CD4-positive, alpha-beta memory T cell (primary cell): ENCODE measurements around the gene UBE2I. TPM values are rescaled to one million over a fixed set of nuclear protein-coding genes. Genes with fewer than 3 reads are reported as not detected.

Source experiments
- CTCF ChIA-PET: fragments of 350-600 bp; sonication (Branson Sonifier 250); formaldehyde crosslinking; loops from one replicate; lab custom pipeline; 2021; ENCODE audit warnings: inconsistent platforms; ENCODE audit not compliant: partially characterized antibody; lab: Charles Lee
- POLR2A ChIA-PET: fragments of 350-600 bp; sonication (Branson Sonifier 250); formaldehyde crosslinking; loops from one replicate; lab custom pipeline; 2021; ENCODE audit not compliant: partially characterized antibody; lab: Charles Lee
- DNase-seq, 5 donors: peaks; one replicate each; pipeline versions ENCODE4 v3.0.0 to v3.0.0-alpha.2; 2020 to 2022; ENCODE audit warnings: mixed read lengths in 1 of 5
- H3K27ac ChIP-seq: one replicate; pipeline ENCODE4 v1.7.0; 2013; ENCODE audit warnings: low read depth, low read length
- H3K27me3 ChIP-seq: 2 replicates; pipeline ENCODE4 v1.7.0; 2013; ENCODE audit warnings: mild to moderate bottlenecking, low read length, moderate library complexity; ENCODE audit not compliant: insufficient read depth
- H3K36me3 ChIP-seq: 2 replicates; pipeline ENCODE4 v1.7.0; 2013; ENCODE audit warnings: mild to moderate bottlenecking, low read length, moderate library complexity; ENCODE audit not compliant: insufficient read depth
- H3K4me1 ChIP-seq: 2 replicates; pipeline ENCODE4 v1.7.0; 2013; ENCODE audit warnings: mild to moderate bottlenecking, low read length, moderate library complexity; ENCODE audit not compliant: insufficient read depth
- H3K4me3 ChIP-seq, 2 donors: one replicate each; pipeline ENCODE4 v1.7.0; 2013; ENCODE audit warnings: low read length in 2 of 2, mild to moderate bottlenecking in 1 of 2
- H3K9me3 ChIP-seq, 2 donors: one replicate each; pipeline ENCODE4 v1.7.0; 2013; ENCODE audit warnings: low read length in 2 of 2, control low read depth in 1 of 2; ENCODE audit not compliant: control insufficient read depth in 1 of 2
- H3K27ac Mint-ChIP-seq, 7 donors: one replicate each; pipeline ENCODE4 v1.8.0; 2020 to 2021; ENCODE audit warnings: mixed read lengths in 7 of 7, mild to moderate bottlenecking in 6 of 7, inconsistent platforms in 3 of 7, moderate library complexity in 3 of 7
- H3K27me3 Mint-ChIP-seq, 2 donors: one replicate each; pipeline ENCODE4 v1.8.0; 2020 to 2021; ENCODE audit warnings: mixed read lengths in 2 of 2
- H3K36me3 Mint-ChIP-seq, 2 donors: one replicate each; pipeline ENCODE4 v1.8.0; 2020 to 2021; ENCODE audit warnings: mixed read lengths in 2 of 2, inconsistent platforms in 1 of 2, mild to moderate bottlenecking in 1 of 2
- H3K4me1 Mint-ChIP-seq, 4 donors: one replicate each; pipeline ENCODE4 v1.8.0; 2020 to 2021; ENCODE audit warnings: mixed read lengths in 4 of 4, mild to moderate bottlenecking in 1 of 4
- H3K4me3 Mint-ChIP-seq, 8 donors: one replicate each; pipeline ENCODE4 v1.8.0; 2020 to 2021; ENCODE audit warnings: mixed read lengths in 8 of 8, mild to moderate bottlenecking in 7 of 8, moderate library complexity in 6 of 8, inconsistent platforms in 3 of 8
- H3K9me3 Mint-ChIP-seq, 8 donors: one replicate each; pipeline ENCODE4 v1.8.0; 2020 to 2021; ENCODE audit warnings: mixed read lengths in 8 of 8, mild to moderate bottlenecking in 5 of 8, inconsistent platforms in 3 of 8, moderate library complexity in 1 of 8
- intact Hi-C: fragments of 100-400 bp; cut with micrococcal nuclease; formaldehyde crosslinking; loops from one replicate; pipeline ENCODE4 v1.15.1; 2023
- polyA plus RNA-seq, 2 donors: library from polyadenylated mRNA; unstranded; fragments of 300-500 nt; fragmentation: Illumina TruSeq; gene quantifications; one replicate each; pipeline ENCODE4 v1.2.3, GENCODE V29; 2021
- total RNA-seq, 2 experiments: library from RNA; stranded (reverse); gene quantifications; one replicate each; pipeline ENCODE4 v1.2.3, GENCODE V29; 2021

The UBE2I gene
- total and polyA plus RNA-seq, 4 experiments from 2014 or later, result 100 to 177 (median 138) TPM

GRCh38 chr16:1311212-1311737 is 1.8 kb downstream of the UBE2I start:
- intact Hi-C loops, result no loop called here
- POLR2A ChIA-PET, result interaction anchor here (0.9 to 2.2 kb wide), 3 partner anchors 21 to 36 kb away, joined by 4 to 6 read pairs (median 4); no protein-coding TSS in a partner anchor

GRCh38 chr16:1311738-1312466 is 2.5 kb downstream of the UBE2I start:
- H3K27me3 ChIP-seq, result no peaks in the 10 kb centered on the region
- H3K36me3 Mint-ChIP-seq, result peaks cover 19 to 45% of the 10 kb centered on the region in 2 donors
- peaks cover 38% of the 10 kb centered on the region for H3K36me3 ChIP-seq
- no peak for DNase-seq
- peak overlapping the region; percentile 68 for H3K27ac ChIP-seq
- H3K4me3 Mint-ChIP-seq, result peak overlapping the region in 7 of 8 donors; percentile 22 to 99 (median 95)
- H3K4me1 ChIP-seq, result peaks cover 38% of the 10 kb centered on the region
- ChIA-PET CTCF (no interaction called here), POLR2A (interaction anchor here (1.4 to 2.2 kb wide), 2 partner anchors 21 to 35 kb away, joined by 4 to 6 read pairs; no protein-coding TSS in a partner anchor)
- H3K4me3 ChIP-seq, result peak overlapping the region in 1 of 2 donors; percentile 68
- H3K27ac Mint-ChIP-seq, result peak overlapping the region in 1 of 7 donors; percentile 94
- intact Hi-C loops, result no loop called here
- no peaks in the 10 kb centered on the region for H3K9me3 ChIP-seq
- H3K4me1 Mint-ChIP-seq, result peaks cover 15 to 39% (median 27%) of the 10 kb centered on the region in 4 donors
- H3K9me3 Mint-ChIP-seq, result no peaks in the 10 kb centered on the region
- no peaks in the 10 kb centered on the region for H3K27me3 Mint-ChIP-seq

More at GRCh38 chr16:1311212-1311737, 1.8 kb downstream of the UBE2I start:
- H3K4me1 ChIP-seq, result peaks cover 38% of the 10 kb centered on the region
- peaks cover 13 to 39% of the 10 kb centered on the region in 2 donors for H3K36me3 Mint-ChIP-seq
- no peaks in the 10 kb centered on the region for H3K9me3 ChIP-seq
- H3K27ac Mint-ChIP-seq, result peak overlapping the region in 6 of 7 donors; percentile 94 to 100 (median 98)
- H3K36me3 ChIP-seq, result peaks cover 33% of the 10 kb centered on the region
- peak overlapping the region; percentile 68 to 97 for H3K4me3 ChIP-seq
- H3K4me1 Mint-ChIP-seq, result peaks cover 15 to 39% (median 30%) of the 10 kb centered on the region in 4 donors
- H3K9me3 Mint-ChIP-seq, result no peaks in the 10 kb centered on the region
- no peak for DNase-seq
- CTCF ChIA-PET, result no interaction called here
- peak overlapping the region; percentile 68 for H3K27ac ChIP-seq
- H3K27me3 Mint-ChIP-seq, result no peaks in the 10 kb centered on the region
- H3K4me3 Mint-ChIP-seq, result peak overlapping the region; percentile 89 to 100 (median 98)
- no peaks in the 10 kb centered on the region for H3K27me3 ChIP-seq

GRCh38 chr16:1312467-1312816 is 3.0 kb downstream of the UBE2I start:
- POLR2A ChIA-PET, result interaction anchor here (1.4 to 2.2 kb wide), 2 partner anchors 20 to 35 kb away, joined by 4 to 6 read pairs; no protein-coding TSS in a partner anchor
- no peak for DNase-seq
- Mint-ChIP-seq H3K27me3 (no peaks in the 10 kb centered on the region), H3K4me3 (peak overlapping the region in 7 of 8 donors; percentile 20 to 95 (median 42)), H3K4me1 (peaks cover 15 to 39% (median 28%) of the 10 kb centered on the region in 4 donors), H3K36me3 (peaks cover 22 to 50% of the 10 kb centered on the region in 2 donors), H3K9me3 (no peaks in the 10 kb centered on the region), H3K27ac (peak overlapping the region in 2 of 7 donors; percentile 36 to 42)
- CTCF ChIA-PET, result no interaction called here
- H3K9me3 ChIP-seq, result no peaks in the 10 kb centered on the region
- no peaks in the 10 kb centered on the region for H3K27me3 ChIP-seq
- intact Hi-C loops, result no loop called here
- H3K4me1 ChIP-seq, result peaks cover 38% of the 10 kb centered on the region
- no peak overlapping the region for H3K4me3 ChIP-seq
- peaks cover 44% of the 10 kb centered on the region for H3K36me3 ChIP-seq
- peak overlapping the region; percentile 16 for H3K27ac ChIP-seq

GRCh38 chr16:1312903-1313302 is 3.5 kb downstream of the UBE2I start:
- H3K4me1 Mint-ChIP-seq, result peaks cover 15 to 39% (median 28%) of the 10 kb centered on the region in 4 donors
- Histone ChIP-seq H3K27me3 (no peaks in the 10 kb centered on the region), H3K27ac (peak overlapping the region; percentile 16), H3K36me3 (peaks cover 48% of the 10 kb centered on the region), H3K4me1 (peaks cover 38% of the 10 kb centered on the region), H3K4me3 (no peak overlapping the region), H3K9me3 (no peaks in the 10 kb centered on the region)
- peaks cover 27 to 54% of the 10 kb centered on the region in 2 donors for H3K36me3 Mint-ChIP-seq
- no peaks in the 10 kb centered on the region for H3K9me3 Mint-ChIP-seq
- peak overlapping the region in 6 of 8 donors; percentile 25 to 95 (median 36) for H3K4me3 Mint-ChIP-seq
- no peaks in the 10 kb centered on the region for H3K27me3 Mint-ChIP-seq
- peak overlapping the region in 4 of 7 donors; percentile 36 to 73 (median 52) for H3K27ac Mint-ChIP-seq
- ChIA-PET POLR2A (interaction anchor here (1.4 kb wide), 1 partner anchor 34 kb away, joined by 4 read pairs; no protein-coding TSS in a partner anchor), CTCF (no interaction called here)
- intact Hi-C loops, result no loop called here
- no peak for DNase-seq

- ChIA-PET POLR2A (no interaction called here), CTCF (no interaction called here)
- Mint-ChIP-seq H3K36me3 (peaks cover 36 to 63% of the 10 kb centered on the region in 2 donors), H3K9me3 (peaks cover 0 to 3% (median 0%) of the 10 kb centered on the region in 8 donors), H3K4me3 (peak overlapping the region in 2 of 8 donors; percentile 1 to 20), H3K27ac (peak overlapping the region in 1 of 7 donors; percentile 27), H3K4me1 (peaks cover 14 to 39% (median 26%) of the 10 kb centered on the region in 4 donors), H3K27me3 (no peaks in the 10 kb centered on the region)
- Histone ChIP-seq H3K4me1 (peaks cover 31% of the 10 kb centered on the region), H3K36me3 (peaks cover 57% of the 10 kb centered on the region), H3K27me3 (no peaks in the 10 kb centered on the region), H3K27ac (no peak overlapping the region), H3K9me3 (no peaks in the 10 kb centered on the region), H3K4me3 (no peak overlapping the region)
- intact Hi-C loops, result no loop called here
- no peak for DNase-seq
Observed at GRCh38 chr16:1313721-1314369, 4.4 kb downstream of the UBE2I start.

GRCh38 chr16:1314399-1315068 is 5.1 kb downstream of the UBE2I start:
- Histone ChIP-seq H3K9me3 (no peaks in the 10 kb centered on the region), H3K27me3 (no peaks in the 10 kb centered on the region), H3K27ac (no peak overlapping the region), H3K4me1 (peaks cover 31% of the 10 kb centered on the region), H3K36me3 (peaks cover 64% of the 10 kb centered on the region), H3K4me3 (no peak overlapping the region)
- POLR2A ChIA-PET, result interaction anchor here (0.8 kb wide), 1 partner anchor 10 kb away, joined by 4 read pairs; no protein-coding TSS in a partner anchor
- no peak overlapping the region for H3K4me3 Mint-ChIP-seq
- H3K36me3 Mint-ChIP-seq, result peaks cover 40 to 63% of the 10 kb centered on the region in 2 donors
- H3K27ac Mint-ChIP-seq, result peak overlapping the region in 1 of 7 donors; percentile 27
- CTCF ChIA-PET, result no interaction called here
- H3K4me1 Mint-ChIP-seq, result peaks cover 13 to 39% (median 24%) of the 10 kb centered on the region in 4 donors
- H3K9me3 Mint-ChIP-seq, result peaks cover 0 to 6% (median 0%) of the 10 kb centered on the region in 8 donors
- no peak for DNase-seq
- no peaks in the 10 kb centered on the region for H3K27me3 Mint-ChIP-seq
- intact Hi-C loops, result no loop called here
